H1 (cell line): ENCODE data around the gene WDR1. TPM values are rescaled to one million over a fixed set of nuclear protein-coding genes. Genes with fewer than 3 reads are reported as not detected.

ENCODE experiments used
- CTCF ChIA-PET: fragments of 300-600 bp; sonication (Branson Sonifier 250); formaldehyde crosslinking; loops from one replicate; lab custom pipeline; 2021; ENCODE audit not compliant: partially characterized antibody; lab: Charles Lee
- POLR2A ChIA-PET: fragments of 300-600 bp; sonication (Branson Sonifier 250); formaldehyde crosslinking; loops from one replicate; lab custom pipeline; 2021; ENCODE audit warnings: inconsistent platforms; ENCODE audit not compliant: partially characterized antibody; lab: Charles Lee
- DNase-seq, 2 experiments: peaks; one replicate each; pipeline versions ENCODE4 v3.0.0 to v3.0.0-alpha.2; 2010 to 2022; ENCODE audit warnings: low spot score in 2 of 2, low read depth in 1 of 2, mixed read lengths in 1 of 2
- FAIRE-seq: peaks from 2 replicates; lab custom pipeline; 2011; peaks lifted over from hg19 to GRCh38; lab: Jason Lieb, UNC
- H2AFZ ChIP-seq: 2 replicates; pipeline ENCODE4 v1.8.1; 2012; ENCODE audit warnings: low read length, inconsistent platforms
- H2AK5ac ChIP-seq: 2 replicates; pipeline ENCODE4 v1.6.1; 2013; ENCODE audit warnings: low read depth, low read length
- H2BK120ac ChIP-seq: replicated peaks from 2 replicates; pipeline ENCODE3; 2013; ENCODE audit warnings: low read depth, low read length, inconsistent platforms
- H2BK12ac ChIP-seq: 2 replicates; pipeline ENCODE4 v1.6.1; 2013; ENCODE audit warnings: low read depth, low read length
- H2BK15ac ChIP-seq: 2 replicates; pipeline ENCODE4 v1.6.1; 2013; ENCODE audit warnings: low read length
- H2BK20ac ChIP-seq: 2 replicates; pipeline ENCODE4 v1.6.1; 2013; ENCODE audit warnings: low read length
- H2BK5ac ChIP-seq: 2 replicates; pipeline ENCODE4 v1.6.1; 2013; ENCODE audit warnings: low read depth, low read length
- H3K14ac ChIP-seq: 2 replicates; pipeline ENCODE4 v1.6.1; 2013; ENCODE audit warnings: inconsistent platforms; ENCODE audit not compliant: insufficient read length
- H3K18ac ChIP-seq: 2 replicates; pipeline ENCODE4 v1.6.1; 2013; ENCODE audit warnings: low read length; ENCODE audit errors: extremely low read depth
- H3K23ac ChIP-seq: 2 replicates; pipeline ENCODE4 v1.6.1; 2013; ENCODE audit warnings: inconsistent platforms; ENCODE audit not compliant: insufficient read length
- H3K23me2 ChIP-seq: 2 replicates; pipeline ENCODE4 v1.6.1; 2013; ENCODE audit warnings: low read depth, low read length
- H3K27ac ChIP-seq: 2 replicates; pipeline ENCODE4 v1.6.1; 2011; ENCODE audit warnings: low read depth, low read length, inconsistent platforms
- H3K27me3 ChIP-seq, 4 experiments: replicated peaks in 1 of 4; 1 replicate in 1 of 4; 2 replicates in 3 of 4; pipeline versions ENCODE4 v1.6.1 to v1.8.1; 2011 to 2013; ENCODE audit warnings: low read length in 3 of 4, mild to moderate bottlenecking in 3 of 4, inconsistent platforms in 2 of 4, mixed read lengths in 2 of 4, moderate library complexity in 1 of 4; ENCODE audit not compliant: control insufficient read depth in 3 of 4, insufficient read depth in 3 of 4; ENCODE audit errors: extremely low read depth in 1 of 4
- H3K36me3 ChIP-seq, 4 experiments: 2 replicates each; pipeline versions ENCODE4 v1.6.1 to v1.8.1; 2011 to 2013; ENCODE audit warnings: mild to moderate bottlenecking in 4 of 4, low read length in 3 of 4, moderate library complexity in 2 of 4, control low read depth in 1 of 4, inconsistent platforms in 1 of 4; ENCODE audit not compliant: insufficient read depth in 4 of 4, control insufficient read depth in 2 of 4
- H3K4ac ChIP-seq: replicated peaks from 2 replicates; pipeline ENCODE3; 2013; ENCODE audit warnings: low read length, low read depth, mixed read lengths, inconsistent platforms; ENCODE audit not compliant: insufficient read length
- H3K4me1 ChIP-seq, 4 experiments: replicated peaks in 1 of 4; 1 replicate in 1 of 4; 2 replicates in 3 of 4; pipeline versions ENCODE4 v1.6.1 to v1.8.1; 2011 to 2013; ENCODE audit warnings: low read length in 3 of 4, inconsistent platforms in 2 of 4, mixed read lengths in 1 of 4; ENCODE audit not compliant: insufficient read depth in 4 of 4, control insufficient read depth in 3 of 4
- H3K4me2 ChIP-seq, 2 experiments: 2 replicates each; pipeline versions ENCODE4 v1.6.1 to v1.8.1; 2011 to 2013; ENCODE audit warnings: low read depth in 2 of 2, low read length in 2 of 2, control low read depth in 1 of 2, inconsistent platforms in 1 of 2, mild to moderate bottlenecking in 1 of 2; ENCODE audit not compliant: insufficient read depth in 1 of 2
- H3K4me3 ChIP-seq, 4 experiments: fragments of 200-600, 300-600 bp in 1 of 4; sonication (generic), shearing (Covaris generic), sonication (Bioruptor Twin) in 1 of 4; 2 replicates each; pipeline versions ENCODE4 v1.5.1 to v1.8.1; 2011 to 2016; ENCODE audit warnings: low read length in 4 of 4, low read depth in 3 of 4, control low read depth in 2 of 4, inconsistent platforms in 2 of 4, mild to moderate bottlenecking in 2 of 4, mixed read lengths in 1 of 4, moderate library complexity in 1 of 4; ENCODE audit not compliant: insufficient read depth in 2 of 4; ENCODE audit errors: extremely low read depth in 1 of 4
- H3K56ac ChIP-seq: replicated peaks from 2 replicates; pipeline ENCODE3; 2013; ENCODE audit warnings: low read depth, mild to moderate bottlenecking, mixed read lengths, low read length, inconsistent platforms; ENCODE audit not compliant: insufficient read length
- H3K79me1 ChIP-seq: 2 replicates; pipeline ENCODE4 v1.6.1; 2013; ENCODE audit warnings: low read depth, low read length, control low read depth
- H3K79me2 ChIP-seq, 2 experiments: 2 replicates each; pipeline versions ENCODE4 v1.6.1 to v1.8.1; 2012 to 2013; ENCODE audit warnings: low read length in 2 of 2, mild to moderate bottlenecking in 2 of 2, inconsistent platforms in 1 of 2; ENCODE audit not compliant: insufficient read depth in 2 of 2, control insufficient read depth in 1 of 2
- H3K9ac ChIP-seq, 4 experiments: replicated peaks in 1 of 4; 1 replicate in 1 of 4; 2 replicates in 3 of 4; pipeline versions ENCODE4 v1.6.1 to v1.8.1; 2011 to 2013; ENCODE audit warnings: low read depth in 3 of 4, low read length in 3 of 4, control low read depth in 2 of 4, mild to moderate bottlenecking in 2 of 4, moderate library complexity in 2 of 4, inconsistent platforms in 1 of 4; ENCODE audit errors: extremely low read depth in 1 of 4
- H3K9me3 ChIP-seq, 2 experiments: 2 replicates each; pipeline versions ENCODE4 v1.6.1 to v1.8.1; 2012 to 2013; ENCODE audit warnings: mild to moderate bottlenecking in 2 of 2, moderate library complexity in 2 of 2, control low read depth in 1 of 2, inconsistent platforms in 1 of 2, low read depth in 1 of 2, low read length in 1 of 2, mixed read lengths in 1 of 2; ENCODE audit not compliant: insufficient read depth in 2 of 2
- H4K20me1 ChIP-seq, 2 experiments: replicated peaks in 1 of 2; 2 replicates each; pipeline versions ENCODE3 to v1.8.1; 2011 to 2013; ENCODE audit warnings: inconsistent platforms in 2 of 2, low read length in 2 of 2, mild to moderate bottlenecking in 1 of 2; ENCODE audit not compliant: insufficient read depth in 2 of 2, control insufficient read depth in 1 of 2
- H4K5ac ChIP-seq: 2 replicates; pipeline ENCODE4 v1.6.1; 2013; ENCODE audit warnings: low read length, low read depth, mixed read lengths, inconsistent platforms; ENCODE audit not compliant: insufficient read length
- H4K8ac ChIP-seq: 2 replicates; pipeline ENCODE4 v1.8.0; 2013; ENCODE audit warnings: mild to moderate bottlenecking, moderate library complexity, low read length, inconsistent platforms; ENCODE audit not compliant: insufficient read depth; ENCODE audit errors: extremely low read depth
- H4K91ac ChIP-seq: replicated peaks from 2 replicates; pipeline ENCODE3; 2013; ENCODE audit warnings: low read length, mixed read lengths, inconsistent platforms; ENCODE audit not compliant: insufficient read length
- EGR1 ChIP-seq: IDR thresholded peaks from 2 replicates; pipeline ENCODE4 v1.6.1; 2011; ENCODE audit warnings: low read depth, low read length, borderline replicate concordance
- KDM1A ChIP-seq: fragments of 200-600, 300-600 bp; sonication (generic); IDR thresholded peaks from 2 replicates; pipeline ENCODE4 v1.7.1; 2016; ENCODE audit warnings: mild to moderate bottlenecking, low read length, borderline replicate concordance
- TCF12 ChIP-seq: IDR thresholded peaks from 2 replicates; pipeline ENCODE4 v1.6.1; 2011; ENCODE audit warnings: low read depth, mild to moderate bottlenecking, low read length
- WGBS, 2 experiments: shearing (Covaris generic) in 1 of 2; methylation state at CpG; one replicate each; pipeline versions ENCODE4 v1.1.6 to v1.1.7; 2013 to 2015; ENCODE audit warnings: low lambda C conversion rate in 2 of 2, mixed read lengths in 2 of 2, inconsistent platforms in 1 of 2, low coverage in 1 of 2, missing lambda C conversion rate in 1 of 2; ENCODE audit not compliant: insufficient replicate concordance in 2 of 2, insufficient coverage in 1 of 2, insufficient read length in 1 of 2; ENCODE audit errors: extremely low coverage in 1 of 2, missing lambda C conversion rate in 1 of 2; 5-methylcytosine and 5-hydroxymethylcytosine counted together
- polyA plus RNA-seq, 7 experiments: library from polyadenylated mRNA; depleted of rRNA in 3 of 7; stranded (reverse) in 5 of 7; unstranded in 2 of 7; fragments of >200 nt in 5 of 7; fragments of 200-250 nt in 2 of 7; gene quantifications; 1 replicate in 5 of 7; 2 replicates in 1 of 7; 4 replicates in 1 of 7; pipeline versions ENCODE4 v1.2.1 to v1.2.3, GENCODE V29; 2011 to 2013; ENCODE audit warnings: missing spikeins in 2 of 7, mixed read lengths in 2 of 7
- total RNA-seq: library from RNA; stranded (reverse); fragmentation: NEBNext Ultra II Directional; extraction: Animal tissue kit (Norgen Biotek cat#: 25700); gene quantifications from 2 replicates; pipeline ENCODE4 v1.2.1, GENCODE V29; 2021

Gene WDR1
- total and polyA plus RNA-seq, 2 of the 8 experiments (the other 6 are each of a cell fraction or from before 2014, with no cell fraction given), result 315 to 377 TPM

- Histone ChIP-seq H3K23ac (no peak overlapping the region), H4K8ac (no peak overlapping the region; the same call in 1 of the 2 replicates), H2AFZ (no peak overlapping the region), H4K5ac (no peak overlapping the region), H2BK15ac (no peak overlapping the region), H3K23me2 (no peaks in the 10 kb centered on the region), H2BK12ac (no peak overlapping the region), H2AK5ac (no peak overlapping the region), H4K91ac (no peak overlapping the region), H3K4ac (no peak overlapping the region), H2BK120ac (no peak overlapping the region), H3K4me2 (no peak overlapping the region), H3K9ac (no peak overlapping the region), H3K27ac (no peak overlapping the region), H4K20me1 (no peaks in the 10 kb centered on the region), H3K18ac (no peak overlapping the region), H3K4me1 (no peaks in the 10 kb centered on the region), H3K14ac (no peak overlapping the region), H3K79me2 (no peaks in the 10 kb centered on the region), H3K9me3 (no peaks in the 10 kb centered on the region), H3K56ac (no peak overlapping the region), H3K79me1 (no peaks in the 10 kb centered on the region), H2BK5ac (no peak overlapping the region), H2BK20ac (no peak overlapping the region), H3K4me3 (no peak overlapping the region), H3K27me3 (no peaks in the 10 kb centered on the region; a peak in 1 of 7 replicates), H3K36me3 (no peaks in the 10 kb centered on the region)
- CTCF ChIA-PET, result interaction anchor here (0.9 to 6.4 kb wide), 4 partner anchors 15 to 30 kb away, joined by 3 to 29 read pairs (median 14); no protein-coding TSS in a partner anchor
- POLR2A ChIA-PET, result no interaction called here
- DNase-seq (no peak), FAIRE-seq (no peak)
- WGBS, 2 experiments, result 93% methylated on average over 6 of the region's 6 CpGs; no CpG with 5 or more reads in 1 of the 2 experiments
- no peak for TF ChIP-seq EGR1
- no peak for TF ChIP-seq KDM1A
- TF ChIP-seq TCF12, result no peak
These were observed 81.5 kb downstream of the WDR1 start for GRCh38 chr4:10035130-10035529.
